Coronary artery (tissue), 2 donors: ENCODE results near the gene FGD5.

Experiments
- DNase-seq: peaks from one replicate; pipeline ENCODE4 v3.0.0-alpha.2; 2017; ENCODE audit warnings: low spot score
- H3K27ac ChIP-seq, 2 donors: fragments of 200-600 bp; sonication (generic); one replicate each; pipeline ENCODE4 v1.5.1; 2016 to 2019
- H3K4me3 ChIP-seq: fragments of 200-600 bp; sonication (generic); 2 replicates; pipeline ENCODE4 v1.5.1; 2016; ENCODE audit warnings: mild to moderate bottlenecking, moderate library complexity
- CTCF ChIP-seq: fragments of 200-600 bp; sonication (generic); IDR thresholded peaks from one replicate; pipeline ENCODE4 v1.5.1; 2019; ENCODE audit warnings: antibody characterized with exemption

Gene FGD5

GRCh38 chr3:14870783-14871060 lies 52.0 kb downstream of the FGD5 start:
- H3K4me3 ChIP-seq: no peak overlapping the region
- DNase-seq: no peak
- no peak overlapping the region for H3K27ac ChIP-seq
- no peak for TF ChIP-seq CTCF

- Histone ChIP-seq H3K4me3 (no peak overlapping the region), H3K27ac (peak overlapping the region in 1 of 2 donors; percentile 21)
- no peak for TF ChIP-seq CTCF
- no peak for DNase-seq
These were observed 52.9 kb downstream of the FGD5 start for GRCh38 chr3:14871456-14872200.

- DNase-seq: no peak
- no peak overlapping the region for H3K4me3 ChIP-seq
- H3K27ac ChIP-seq: no peak overlapping the region
- TF ChIP-seq CTCF: no peak
These were observed 53.9 kb downstream of the FGD5 start for GRCh38 chr3:14872706-14873105.

GRCh38 chr3:14874784-14875183 lies 56.0 kb downstream of the FGD5 start:
- Histone ChIP-seq H3K4me3 (no peak overlapping the region), H3K27ac (peak overlapping the region in 1 of 2 donors; percentile 86)
- no peak for DNase-seq
- TF ChIP-seq CTCF: no peak

- no peak for DNase-seq
- no peak for TF ChIP-seq CTCF
- H3K27ac ChIP-seq: peak overlapping the region; percentile 65 to 86
- no peak overlapping the region for H3K4me3 ChIP-seq
These were observed 56.8 kb downstream of the FGD5 start for GRCh38 chr3:14875411-14876175.

GRCh38 chr3:14876921-14877333 lies 58.2 kb downstream of the FGD5 start:
- peak overlapping the region; percentile 32 for H3K4me3 ChIP-seq
- DNase-seq: peak; percentile 92
- TF ChIP-seq CTCF: no peak
- H3K27ac ChIP-seq: peak overlapping the region; percentile 65 to 86

GRCh38 chr3:14877469-14877868 lies 58.7 kb downstream of the FGD5 start:
- Histone ChIP-seq H3K4me3 (peak overlapping the region; percentile 32), H3K27ac (peak overlapping the region; percentile 65 to 86)
- DNase-seq: no peak
- TF ChIP-seq CTCF: no peak
